ENCODE data around the gene MSRB1.
"Not testable (repeated sequence)": the region's sequence is repeated elsewhere in the genome, so short reads cannot be mapped to it uniquely, and the experiment has no call there.

Gene MSRB1

GRCh38 chr16:1962161-1963153 is 19.5 kb upstream of the MSRB1 start:
- DNase-seq = not testable (repeated sequence)

- no peak for DNase-seq
These were observed 18.7 kb upstream of the MSRB1 start for GRCh38 chr16:1961651-1962067.

- DNase-seq = no peak
These were observed 17.9 kb upstream of the MSRB1 start for GRCh38 chr16:1960665-1961630.

GRCh38 chr16:1959269-1960039 is 16.5 kb upstream of the MSRB1 start, which contains the start of gene NDUFB10:
TSS of gene NDUFB10 (plus strand) at chr16:1959538. CDS start at chr16:1959625, 87 bp downstream.
- DNase-seq = peak; percentile 91

- no peak for DNase-seq
These were observed 15.8 kb upstream of the MSRB1 start for GRCh38 chr16:1958715-1959268.

GRCh38 chr16:1958143-1958491 is 15.1 kb upstream of the MSRB1 start:
- not testable (repeated sequence) for DNase-seq

- DNase-seq = not testable (repeated sequence)
These were observed 14.6 kb upstream of the MSRB1 start for GRCh38 chr16:1957434-1958142.

- DNase-seq = no peak
These were observed 10.7 kb upstream of the MSRB1 start for GRCh38 chr16:1953734-1954133.

GRCh38 chr16:1950559-1950958 is 7.6 kb upstream of the MSRB1 start:
- no peak for DNase-seq

- DNase-seq = no peak
These were observed 7.0 kb upstream of the MSRB1 start for GRCh38 chr16:1950047-1950446.

GRCh38 chr16:1949507-1949906 is 6.5 kb upstream of the MSRB1 start:
- DNase-seq = no peak

GRCh38 chr16:1947369-1947670 is 4.3 kb upstream of the MSRB1 start:
- DNase-seq = no peak

- DNase-seq = no peak
These were observed 3.7 kb upstream of the MSRB1 start for GRCh38 chr16:1946495-1947368.

GRCh38 chr16:1945559-1946391 is 2.8 kb upstream of the MSRB1 start:
- no peak for DNase-seq

- no peak for DNase-seq
These were observed 1.7 kb upstream of the MSRB1 start for GRCh38 chr16:1944612-1945199.

GRCh38 chr16:1942047-1942809 is 771 bp downstream of the MSRB1 start:
- no peak for DNase-seq

GRCh38 chr16:1941162-1942046 is 1.6 kb downstream of the MSRB1 start:
- no peak for DNase-seq

All from right kidney (tissue), 1 donor.